Smooth muscle cell (in vitro differentiated cells): ENCODE measurements around the gene SENP3. TPM values are rescaled to one million over a fixed set of nuclear protein-coding genes. Genes with fewer than 3 reads are reported as not detected.

Experiments used
- DNase-seq: peaks from one replicate; lab custom pipeline; 2025; ENCODE audit not compliant: unreplicated experiment; lab: John Stamatoyannopoulos, UW
- H2AFZ ChIP-seq: fragments of 200-600 bp; sonication (generic); 2 replicates; pipeline ENCODE4 v1.6.0; 2016; ENCODE audit warnings: antibody characterized with exemption, low read depth, mild to moderate bottlenecking
- H3F3A ChIP-seq: fragments of 200-600 bp; sonication (generic); 2 replicates; pipeline ENCODE4 v1.6.0; 2017; ENCODE audit warnings: antibody characterized with exemption, low read depth
- H3K27ac ChIP-seq: fragments of 200-600 bp; sonication (generic); 2 replicates; pipeline ENCODE4 v1.5.1; 2016; ENCODE audit warnings: low read depth, mild to moderate bottlenecking
- H3K27me3 ChIP-seq: fragments of 200-600 bp; sonication (generic); 2 replicates; pipeline ENCODE4 v1.6.1; 2016; ENCODE audit warnings: low read depth, mild to moderate bottlenecking
- H3K36me3 ChIP-seq: fragments of 200-600 bp; sonication (generic); 2 replicates; pipeline ENCODE4 v1.5.1; 2016; ENCODE audit warnings: low read depth
- H3K4me1 ChIP-seq: fragments of 200-600 bp; sonication (generic); 2 replicates; pipeline ENCODE4 v1.5.1; 2016; ENCODE audit warnings: low read depth
- H3K4me2 ChIP-seq: fragments of 200-600 bp; sonication (generic); 2 replicates; pipeline ENCODE4 v1.6.0; 2016; ENCODE audit warnings: mild to moderate bottlenecking
- H3K4me3 ChIP-seq: fragments of 200-600 bp; sonication (generic); 2 replicates; pipeline ENCODE4 v1.5.1; 2016; ENCODE audit warnings: mild to moderate bottlenecking
- H3K79me2 ChIP-seq: fragments of 200-600 bp; sonication (generic); 2 replicates; pipeline ENCODE4 v1.6.0; 2016; ENCODE audit warnings: low read depth, mild to moderate bottlenecking
- H3K9ac ChIP-seq: fragments of 200-600 bp; sonication (generic); 2 replicates; pipeline ENCODE4 v1.6.0; 2016; ENCODE audit warnings: low read depth
- H3K9me3 ChIP-seq: fragments of 200-600 bp; sonication (generic); replicated peaks from 2 replicates; pipeline ENCODE4 v1.5.1; 2016; ENCODE audit warnings: low read depth
- H4K20me1 ChIP-seq: fragments of 200-600 bp; sonication (generic); 2 replicates; pipeline ENCODE4 v1.6.0; 2016; ENCODE audit warnings: low read depth
- CTCF ChIP-seq: fragments of 200-600 bp; sonication (generic); IDR thresholded peaks from 2 replicates; pipeline ENCODE4 v1.5.1; 2017; ENCODE audit warnings: borderline replicate concordance, mild to moderate bottlenecking, antibody characterized with exemption; ENCODE audit not compliant: insufficient read depth, poor library complexity, severe bottlenecking
- WGBS: methylation state at CpG from one replicate; pipeline ENCODE4 v1.1.7; 2016; ENCODE audit warnings: low lambda C conversion rate; 5-methylcytosine and 5-hydroxymethylcytosine counted together
- polyA plus RNA-seq: library from polyadenylated mRNA; unstranded; fragments of >200 nt; fragmentation: Nextera tagmentation; extraction: Ambion mirVana; gene quantifications from 2 replicates; pipeline ENCODE4 v1.2.1, GENCODE V29; 2016
- total RNA-seq: library from RNA; depleted of rRNA; stranded (reverse); fragments of >200 nt; gene quantifications from 2 replicates; pipeline ENCODE4 v1.2.3, GENCODE V29; 2014

Gene SENP3
- total and polyA plus RNA-seq, 2 experiments from 2014 or later: 33.7 to 72.1 TPM

DNA sequence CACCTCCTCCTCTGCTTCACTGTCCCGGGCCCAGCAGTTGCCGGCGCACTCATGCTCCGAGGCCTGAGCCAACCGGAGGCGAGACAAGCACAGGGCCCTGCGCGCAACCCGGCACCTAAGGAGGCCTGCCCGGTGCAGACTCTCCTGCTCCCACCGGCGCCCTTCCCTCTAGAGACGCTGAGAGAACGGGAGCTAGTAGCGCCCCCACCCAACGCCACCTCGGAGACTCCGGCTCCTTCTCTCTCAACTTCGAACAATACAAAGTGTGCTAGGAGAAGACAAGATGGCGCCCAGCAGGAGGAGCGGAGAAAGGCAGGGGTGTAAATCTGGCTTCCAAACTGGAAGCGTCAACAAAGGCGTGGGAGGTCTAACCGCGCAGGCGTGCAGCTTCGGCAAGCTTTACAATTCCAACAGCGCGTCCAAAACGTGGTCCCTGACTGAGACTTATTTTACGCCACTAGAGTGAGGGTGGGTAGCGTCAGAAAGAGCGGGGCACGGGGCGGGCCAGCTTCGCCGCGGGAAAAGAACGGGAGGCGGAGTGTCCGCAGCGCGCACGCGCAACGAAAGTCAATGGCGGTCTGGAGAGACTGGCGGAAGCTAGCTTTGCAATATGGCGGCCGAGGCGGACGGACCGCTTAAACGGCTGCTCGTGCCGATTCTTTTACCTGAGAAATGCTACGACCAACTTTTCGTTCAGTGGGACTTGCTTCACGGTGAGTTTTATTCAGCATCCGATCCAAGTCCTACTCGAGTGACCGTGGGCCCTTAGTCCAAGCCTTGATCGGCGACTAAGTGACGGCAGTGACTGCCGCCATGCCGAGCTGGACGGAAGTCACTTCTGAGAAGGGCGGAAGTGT, 21.8 kb downstream of the SENP3 start, which contains the start of gene MPDU1:
MPDU1 (plus strand) TSS at position 600 of the 857 bp plus-strand sequence; CDS start at position 611, 11 bp downstream.
- Histone ChIP-seq H3K79me2 (peaks cover 29% of the 10 kb centered on the region), H3K4me2 (peak within 1 kb of the TSS; percentile 91), H4K20me1 (peaks cover 7% of the 10 kb centered on the region), H3K4me3 (peak within 1 kb of the TSS; percentile 81), H3K9ac (peak within 1 kb of the TSS; percentile 99), H3F3A (peaks cover 32% of the 10 kb centered on the region), H2AFZ (peak within 1 kb of the TSS; percentile 83), H3K9me3 (no peaks in the 10 kb centered on the region), H3K27me3 (no peaks in the 10 kb centered on the region), H3K4me1 (peaks cover 24% of the 10 kb centered on the region), H3K36me3 (no peaks in the 10 kb centered on the region), H3K27ac (peak within 1 kb of the TSS; percentile 99)
- peak; percentile 88 for DNase-seq
- 21% methylated on average over 69 of the region's 69 CpGs for WGBS
- no peak for TF ChIP-seq CTCF

- TF ChIP-seq CTCF: no peak
These were observed 25.1 kb downstream of the SENP3 start for GRCh38 chr17:7586673-7587419.

GRCh38 chr17:7587420-7588151, 25.9 kb downstream of the SENP3 start:
- peaks cover 9% of the 10 kb centered on the region for H3F3A ChIP-seq
- H3K9me3 ChIP-seq: no peaks in the 10 kb centered on the region
- peak overlapping the region; percentile 77 for H3K4me2 ChIP-seq
- no peak for DNase-seq
- no peaks in the 10 kb centered on the region for H3K36me3 ChIP-seq
- peak overlapping the region; percentile 37 for H3K9ac ChIP-seq
- H3K79me2 ChIP-seq: peaks cover 23% of the 10 kb centered on the region
- 60% methylated on average over 11 of the region's 12 CpGs for WGBS
- peaks cover 9% of the 10 kb centered on the region for H4K20me1 ChIP-seq
- H3K4me3 ChIP-seq: no peak overlapping the region
- peak overlapping the region; percentile 96 for H3K27ac ChIP-seq
- H2AFZ ChIP-seq: no peak overlapping the region
- no peaks in the 10 kb centered on the region for H3K27me3 ChIP-seq
- no peak for TF ChIP-seq CTCF
- H3K4me1 ChIP-seq: peaks cover 43% of the 10 kb centered on the region

More at GRCh38 chr17:7586673-7587419, 25.1 kb downstream of the SENP3 start:
- H3K9me3 ChIP-seq: no peaks in the 10 kb centered on the region
- peaks cover 47% of the 10 kb centered on the region for H3K4me1 ChIP-seq
- peaks cover 29% of the 10 kb centered on the region for H3K79me2 ChIP-seq
- 81% methylated on average over 9 of the region's 9 CpGs for WGBS
- no peaks in the 10 kb centered on the region for H3K27me3 ChIP-seq
- no peak overlapping the region for H2AFZ ChIP-seq
- no peak overlapping the region for H3K9ac ChIP-seq
- no peaks in the 10 kb centered on the region for H3K36me3 ChIP-seq
- peak overlapping the region; percentile 14 for H3K4me2 ChIP-seq
- H4K20me1 ChIP-seq: peaks cover 9% of the 10 kb centered on the region
- H3F3A ChIP-seq: peaks cover 9% of the 10 kb centered on the region
- peak overlapping the region; percentile 96 for H3K27ac ChIP-seq
- no peak overlapping the region for H3K4me3 ChIP-seq
- no peak for DNase-seq
